Ishikawa (cell line): ENCODE measurements around the gene GBX2.

Experiments used
- CEBPB ChIP-seq: IDR thresholded peaks from 2 replicates; pipeline ENCODE4 v1.6.1; 2012
- CREB1 ChIP-seq: IDR thresholded peaks from 2 replicates; pipeline ENCODE4 v1.6.1; 2012; ENCODE audit warnings: low read depth
- EGR1 ChIP-seq: IDR thresholded peaks from 2 replicates; pipeline ENCODE4 v1.6.1; 2012
- EP300 ChIP-seq: IDR thresholded peaks from 2 replicates; pipeline ENCODE4 v1.6.1; 2012; ENCODE audit warnings: borderline replicate concordance
- FOXM1 ChIP-seq: IDR thresholded peaks from 2 replicates; pipeline ENCODE4 v1.6.1; 2012; ENCODE audit warnings: low read depth, borderline replicate concordance
- MAX ChIP-seq: IDR thresholded peaks from 2 replicates; pipeline ENCODE4 v1.6.1; 2012
- NFIC ChIP-seq: IDR thresholded peaks from 2 replicates; pipeline ENCODE4 v1.6.1; 2012
- RAD21 ChIP-seq: IDR thresholded peaks from 2 replicates; pipeline ENCODE4 v1.6.1; 2012; ENCODE audit warnings: low read depth
- REST ChIP-seq: IDR thresholded peaks from 2 replicates; pipeline ENCODE4 v1.6.1; 2012; ENCODE audit warnings: low read depth, mild to moderate bottlenecking
- TAF1 ChIP-seq: IDR thresholded peaks from 2 replicates; pipeline ENCODE4 v1.6.1; 2012; ENCODE audit warnings: low read depth, mild to moderate bottlenecking
- TCF12 ChIP-seq: IDR thresholded peaks from 2 replicates; pipeline ENCODE4 v1.6.1; 2012; ENCODE audit warnings: low read depth
- TEAD4 ChIP-seq: IDR thresholded peaks from 2 replicates; pipeline ENCODE4 v1.6.1; 2012
- USF1 ChIP-seq: IDR thresholded peaks from 2 replicates; pipeline ENCODE4 v1.6.1; 2012
- YY1 ChIP-seq: IDR thresholded peaks from 2 replicates; pipeline ENCODE4 v1.6.1; 2012; ENCODE audit warnings: low read depth
- ZBTB7A ChIP-seq: IDR thresholded peaks from 2 replicates; pipeline ENCODE4 v1.6.1; 2012; ENCODE audit warnings: low read depth

GBX2 gene

GRCh38 chr2:236169151-236169721, 1.1 kb upstream of the GBX2 start:
- TF ChIP-seq RAD21 = no peak
- TF ChIP-seq ZBTB7A = no peak
- TF ChIP-seq YY1 = no peak
- no peak for TF ChIP-seq EP300
- TF ChIP-seq EGR1 = no peak
- no peak for TF ChIP-seq NFIC
- TF ChIP-seq TEAD4 = no peak

GRCh38 chr2:236167297-236168109, 683 bp downstream of the GBX2 start:
- TF ChIP-seq RAD21 = no peak; the same call in 1 of the 2 replicates
- TF ChIP-seq TAF1 = 0 out of 2 replicates have a peak, but pooled peaks have one; percentile 15
- peak; percentile 82 for TF ChIP-seq EGR1
- peak; percentile 72; the same call in 1 of the 2 replicates for TF ChIP-seq ZBTB7A
- TF ChIP-seq MAX = peak; percentile 52
- no peak; the same call in 1 of the 2 replicates for TF ChIP-seq TCF12

- no peak for TF ChIP-seq CREB1
- no peak for TF ChIP-seq RAD21
- no peak for TF ChIP-seq REST
- no peak for TF ChIP-seq YY1
- no peak for TF ChIP-seq MAX
- no peak for TF ChIP-seq EGR1
- TF ChIP-seq USF1 = no peak
- no peak for TF ChIP-seq TAF1
- TF ChIP-seq FOXM1 = no peak
- TF ChIP-seq CEBPB = no peak
- no peak for TF ChIP-seq TEAD4
- no peak for TF ChIP-seq ZBTB7A
- no peak for TF ChIP-seq EP300
- no peak for TF ChIP-seq TCF12
- no peak for TF ChIP-seq NFIC
These were observed 1.3 kb downstream of the GBX2 start for GRCh38 chr2:236166796-236167296.

GRCh38 chr2:236165842-236166795, 2.1 kb downstream of the GBX2 start:
- TF ChIP-seq USF1 (no peak), REST (no peak), FOXM1 (no peak), MAX (no peak), CREB1 (no peak), YY1 (no peak), TEAD4 (no peak), RAD21 (no peak), NFIC (no peak), EP300 (no peak), TAF1 (no peak), EGR1 (no peak), ZBTB7A (no peak), CEBPB (no peak), TCF12 (no peak)
